PC-9 (cell line): Measurements from ENCODE around the gene CLEC18B. TPM values are rescaled to one million over a fixed set of nuclear protein-coding genes. Genes with fewer than 3 reads are reported as not detected.
A peak's percentile ranks its signal among the peaks of the same experiment; 100 is the strongest.

Experiments
- BruUV-seq: library from RNA; stranded (reverse); fragments of 400-500 nt; replicated peaks from 2 replicates; lab custom pipeline; 2021; lab: Mats Ljungman, UMichigan
- CTCF ChIA-PET: fragments of 300-600 bp; sonication (Branson Sonifier 250); formaldehyde crosslinking; loops from one replicate; lab custom pipeline; 2022; ENCODE audit warnings: antibody characterized with exemption; lab: Charles Lee
- POLR2A ChIA-PET: fragments of 300-600 bp; sonication (Branson Sonifier 250); formaldehyde crosslinking; loops from one replicate; lab custom pipeline; 2022; ENCODE audit warnings: antibody characterized with exemption; ENCODE audit not compliant: unreplicated experiment; lab: Charles Lee
- DNase-seq, 2 experiments: peaks; one replicate each; pipeline versions ENCODE4 v3.0.0 to v3.0.0-alpha.2; 2015 to 2022; ENCODE audit warnings: mixed read lengths in 1 of 2
- H2AFZ ChIP-seq: fragments of 200-600 bp; sonication (generic); 2 replicates; pipeline ENCODE4 v1.8.1; 2017; ENCODE audit warnings: antibody characterized with exemption
- H3F3A ChIP-seq: fragments of 200-600 bp; sonication (generic); 2 replicates; pipeline ENCODE4 v1.8.1; 2017; ENCODE audit warnings: antibody characterized with exemption, mild to moderate bottlenecking, low read depth; ENCODE audit not compliant: insufficient read depth
- H3K27ac ChIP-seq: fragments of 200-600 bp; sonication (generic); 2 replicates; pipeline ENCODE4 v1.6.1; 2016; ENCODE audit warnings: mixed run types
- H3K27me3 ChIP-seq: fragments of 200-600 bp; sonication (generic); 2 replicates; pipeline ENCODE4 v1.6.1; 2016; ENCODE audit warnings: low read depth, mixed run types; ENCODE audit not compliant: insufficient read depth
- H3K36me3 ChIP-seq: fragments of 200-600 bp; sonication (generic); 2 replicates; pipeline ENCODE4 v1.6.1; 2016; ENCODE audit warnings: low read depth, mixed run types
- H3K4me1 ChIP-seq: fragments of 200-600 bp; sonication (generic); replicated peaks from 2 replicates; pipeline ENCODE4 v1.6.1; 2016; ENCODE audit warnings: mixed run types; ENCODE audit not compliant: insufficient read depth
- H3K4me2 ChIP-seq: fragments of 200-600 bp; sonication (generic); 2 replicates; pipeline ENCODE4 v1.6.1; 2017; ENCODE audit warnings: mixed run types
- H3K4me3 ChIP-seq: fragments of 200-600 bp; sonication (generic); 2 replicates; pipeline ENCODE4 v1.6.1; 2016; ENCODE audit warnings: mixed run types
- H3K79me2 ChIP-seq: fragments of 200-600 bp; sonication (generic); 2 replicates; pipeline ENCODE4 v1.6.1; 2017; ENCODE audit warnings: low read depth, mixed run types
- H3K9me2 ChIP-seq: fragments of 200-600 bp; sonication (generic); 2 replicates; pipeline ENCODE4 v1.8.1; 2017; ENCODE audit warnings: mild to moderate bottlenecking; ENCODE audit not compliant: insufficient read depth
- H3K9me3 ChIP-seq: fragments of 200-600 bp; sonication (generic); 2 replicates; pipeline ENCODE4 v1.8.1; 2016; ENCODE audit warnings: low read depth; ENCODE audit not compliant: insufficient read depth
- H4K20me1 ChIP-seq: fragments of 200-600 bp; sonication (generic); 2 replicates; pipeline ENCODE4 v1.8.1; 2017; ENCODE audit not compliant: insufficient read depth
- CTCF ChIP-seq: fragments of 200-600 bp; sonication (generic); conservative IDR thresholded peaks from 2 replicates; pipeline ENCODE4 v1.6.1; 2017; ENCODE audit warnings: mixed run types, antibody characterized with exemption, mild to moderate bottlenecking, moderate library complexity
- EZH2 ChIP-seq: fragments of 200-600 bp; sonication (generic); IDR thresholded peaks from 2 replicates; pipeline ENCODE4 v1.8.0; 2017; ENCODE audit warnings: antibody characterized with exemption, low read depth
- intact Hi-C: fragments of 100-400 bp; cut with micrococcal nuclease; formaldehyde crosslinking; loops from one replicate; pipeline ENCODE4 v1.10.0; 2022; ENCODE audit not compliant: unreplicated experiment
- total RNA-seq: library from RNA; stranded (reverse); gene quantifications from 2 replicates; pipeline ENCODE4 v1.2.3, GENCODE V29; 2021

The CLEC18B gene
- total RNA-seq, 1 experiment from 2014 or later: 2.2 TPM

GRCh38 chr16:74450236-74450635, 29.0 kb upstream of the CLEC18B start:
- POLR2A ChIA-PET: no interaction called here
- intact Hi-C loops: no loop called here

GRCh38 chr16:74449470-74449869, 28.2 kb upstream of the CLEC18B start:
- Histone ChIP-seq H3K36me3 (peaks cover 7% of the 10 kb centered on the region; the same call in 1 of the 2 replicates), H3K79me2 (no peaks in the 10 kb centered on the region), H3K27me3 (no peaks in the 10 kb centered on the region), H3K9me2 (no peaks in the 10 kb centered on the region), H3F3A (peaks cover 28% of the 10 kb centered on the region; the same call in 1 of the 2 replicates), H3K4me1 (peaks cover 37% of the 10 kb centered on the region), H3K4me2 (peak overlapping the region; percentile 29), H3K4me3 (no peak overlapping the region), H3K9me3 (no peaks in the 10 kb centered on the region), H3K27ac (peak overlapping the region; percentile 53), H2AFZ (no peak overlapping the region), H4K20me1 (no peaks in the 10 kb centered on the region)
- POLR2A ChIA-PET: interaction anchor here (0.7 kb wide), 1 partner anchor 12 kb away, joined by 3 read pairs; no protein-coding TSS in a partner anchor
- BruUV-seq: no TSS peak
- intact Hi-C loops: loop anchor here (5.0 kb wide), 1 partner anchor 158 kb away; the partner anchor contains the start of gene GLG1
- CTCF ChIA-PET: no interaction called here
- TF ChIP-seq EZH2 (no peak), CTCF (no peak)
- peak in 1 of 2 experiments; percentile 25 for DNase-seq

More at GRCh38 chr16:74450236-74450635, 29.0 kb upstream of the CLEC18B start:
- H3K27ac ChIP-seq: peak overlapping the region; percentile 53
- CTCF ChIA-PET: no interaction called here
- no peak for DNase-seq
- peaks cover 7% of the 10 kb centered on the region; the same call in 1 of the 2 replicates for H3K36me3 ChIP-seq
- H3K9me3 ChIP-seq: no peaks in the 10 kb centered on the region
- H3K27me3 ChIP-seq: no peaks in the 10 kb centered on the region
- H4K20me1 ChIP-seq: no peaks in the 10 kb centered on the region
- H3K4me2 ChIP-seq: peak overlapping the region; percentile 29
- no peak overlapping the region for H2AFZ ChIP-seq
- H3K9me2 ChIP-seq: no peaks in the 10 kb centered on the region
- H3K4me3 ChIP-seq: no peak overlapping the region
- H3F3A ChIP-seq: peaks cover 28% of the 10 kb centered on the region; the same call in 1 of the 2 replicates
- no peak for TF ChIP-seq CTCF
- TF ChIP-seq EZH2: no peak
- peaks cover 37% of the 10 kb centered on the region for H3K4me1 ChIP-seq
- BruUV-seq: no TSS peak
- no peaks in the 10 kb centered on the region for H3K79me2 ChIP-seq

- Histone ChIP-seq H3K27me3 (no peaks in the 10 kb centered on the region), H3K9me3 (no peaks in the 10 kb centered on the region), H3F3A (peaks cover 28% of the 10 kb centered on the region; the same call in 1 of the 2 replicates), H3K4me2 (peak overlapping the region; percentile 29), H3K36me3 (peaks cover 7% of the 10 kb centered on the region; the same call in 1 of the 2 replicates), H4K20me1 (no peaks in the 10 kb centered on the region), H3K79me2 (no peaks in the 10 kb centered on the region), H3K4me1 (peaks cover 37% of the 10 kb centered on the region), H3K4me3 (no peak overlapping the region), H3K9me2 (no peaks in the 10 kb centered on the region), H2AFZ (no peak overlapping the region), H3K27ac (peak overlapping the region; percentile 53)
- no TSS peak for BruUV-seq
- ChIA-PET CTCF (interaction anchor here (0.6 kb wide), 2 partner anchors 26 to 276 kb away, joined by 3 to 9 read pairs; no protein-coding TSS in a partner anchor), POLR2A (interaction anchor here (0.6 to 0.7 kb wide), 3 partner anchors 13 to 112 kb away, joined by 3 read pairs; no protein-coding TSS in a partner anchor)
- TF ChIP-seq CTCF (no peak), EZH2 (no peak)
- peak; percentile 63 to 80 for DNase-seq
- intact Hi-C loops: loop anchor here (5.0 kb wide), 1 partner anchor 158 kb away; the partner anchor contains the start of gene GLG1
Measured at GRCh38 chr16:74448990-74449389, 27.7 kb upstream of the CLEC18B start.
